ACHN (cell line): ENCODE results near the gene SUSD3.
"Not testable (repeated sequence)": the region's sequence is repeated elsewhere in the genome, so short reads cannot be mapped to it uniquely, and the experiment has no call there.

Experiments used
- DNase-seq: peaks from one replicate; pipeline ENCODE4 v3.0.0-alpha.2; 2015
- in situ Hi-C: cut with HindIII; loops from 2 replicates; pipeline ENCODE4 v1.10.0; 2017; ENCODE audit warnings: low sequenced_read_pairs, low pct_ligation_motif_present, low pct_unique_long_range_greater_than_20kb

The SUSD3 gene

GRCh38 chr9:93058355-93059010, at the start of gene SUSD3:
Gene SUSD3, plus strand, starts transcription at chr9:93058701. Its CDS starts 42 bp downstream, at chr9:93058743.
- DNase-seq: no peak
- in situ Hi-C loops: no loop called here

- DNase-seq: no peak
- in situ Hi-C loops: no loop called here
Observed at GRCh38 chr9:93009337-93010015, 49.0 kb upstream of the SUSD3 start.

- no peak for DNase-seq
- in situ Hi-C loops: no loop called here
Observed at GRCh38 chr9:93010056-93010455, 48.4 kb upstream of the SUSD3 start.

- in situ Hi-C loops: no loop called here
- no peak for DNase-seq
Observed at GRCh38 chr9:93010704-93011103, 47.8 kb upstream of the SUSD3 start.

GRCh38 chr9:93011114-93011513, 47.4 kb upstream of the SUSD3 start:
- DNase-seq: no peak
- in situ Hi-C loops: no loop called here

- no peak for DNase-seq
- in situ Hi-C loops: no loop called here
Observed at GRCh38 chr9:93012963-93013855, 45.3 kb upstream of the SUSD3 start.

GRCh38 chr9:93013856-93014582, 44.5 kb upstream of the SUSD3 start:
- in situ Hi-C loops: no loop called here
- no peak for DNase-seq

- DNase-seq, in situ Hi-C loops: not testable (repeated sequence)
Observed at GRCh38 chr9:93015190-93015589, 43.3 kb upstream of the SUSD3 start.

- in situ Hi-C loops: no loop called here
- no peak for DNase-seq
Observed at GRCh38 chr9:93017621-93018020, 40.9 kb upstream of the SUSD3 start.

GRCh38 chr9:93020151-93020550, 38.4 kb upstream of the SUSD3 start:
- in situ Hi-C loops: no loop called here
- no peak for DNase-seq

GRCh38 chr9:93020771-93021670, 37.5 kb upstream of the SUSD3 start:
- no peak for DNase-seq
- in situ Hi-C loops: no loop called here

- no peak for DNase-seq
- in situ Hi-C loops: no loop called here
Observed at GRCh38 chr9:93022066-93022465, 36.4 kb upstream of the SUSD3 start.

- DNase-seq: no peak
- in situ Hi-C loops: no loop called here
Observed at GRCh38 chr9:93022721-93023520, 35.6 kb upstream of the SUSD3 start.

GRCh38 chr9:93023521-93023815, 35.0 kb upstream of the SUSD3 start:
- DNase-seq: no peak
- in situ Hi-C loops: no loop called here

- in situ Hi-C loops: no loop called here
Observed at GRCh38 chr9:93024646-93024910, 33.9 kb upstream of the SUSD3 start.

GRCh38 chr9:93024986-93025630, 33.4 kb upstream of the SUSD3 start:
- in situ Hi-C loops: no loop called here
- DNase-seq: no peak

More at GRCh38 chr9:93024646-93024910, 33.9 kb upstream of the SUSD3 start:
- DNase-seq: no peak

- in situ Hi-C loops: no loop called here
- no peak for DNase-seq
Observed at GRCh38 chr9:93025736-93026135, 32.8 kb upstream of the SUSD3 start.
